ENCODE data around the gene STX18. TPM values are rescaled to one million over a fixed set of nuclear protein-coding genes. Genes with fewer than 3 reads are reported as not detected.
A peak's percentile ranks its signal among the peaks of the same experiment; 100 is the strongest.

Gene STX18
- total RNA-seq, 1 donor from 2014 or later = 24.0 TPM

- Mint-ChIP-seq H3K4me1 (ENCODE audit: low read depth, unreplicated experiment) (peaks cover 36% of the 10 kb centered on the region), H3K27ac (ENCODE audit: unreplicated experiment) (peak overlapping the region; percentile 60), H3K9me3 (ENCODE audit: unreplicated experiment) (peaks cover 4% of the 10 kb centered on the region), H3K4me3 (ENCODE audit: unreplicated experiment) (no peak overlapping the region), H3K27me3 (ENCODE audit: low read depth, unreplicated experiment) (peaks cover 5% of the 10 kb centered on the region), H3K36me3 (ENCODE audit: low read depth, unreplicated experiment) (peaks cover 8% of the 10 kb centered on the region)
- Histone ChIP-seq H3K9ac (ENCODE audit: low read length) (no peak overlapping the region), H3K27me3 (ENCODE audit: insufficient read depth, low read length) (no peaks in the 10 kb centered on the region), H3K36me3 (ENCODE audit: insufficient read depth, low read length) (no peaks in the 10 kb centered on the region), H3K79me2 (ENCODE audit: insufficient read depth, low read length) (no peaks in the 10 kb centered on the region), H2AFZ (ENCODE audit: low read depth, low read length) (no peak overlapping the region), H3K4me3 (ENCODE audit: insufficient read depth, low read depth, low read length) (no peak overlapping the region), H3K9me3 (ENCODE audit: insufficient read depth, low read depth, low read length) (no peaks in the 10 kb centered on the region), H3K27ac (ENCODE audit: low read depth, low read length) (no peak overlapping the region), H3K4me1 (ENCODE audit: insufficient read depth, low read length) (peaks cover 28% of the 10 kb centered on the region), H4K20me1 (ENCODE audit: insufficient read depth, low read length) (no peaks in the 10 kb centered on the region), H3K4me2 (ENCODE audit: low read length) (peak overlapping the region; percentile 4)
- no peak for DNase-seq (ENCODE audit: low read depth)
- no peak for TF ChIP-seq EZH2 (IDR thresholded peaks at IDR 0.05; ENCODE audit: insufficient read depth, low read length)
- no peak for TF ChIP-seq CTCF (IDR thresholded peaks at IDR 0.05; ENCODE audit: insufficient read depth, low read depth, low read length)
- FAIRE-seq = no peak
These were observed 18.8 kb upstream of the STX18 start for GRCh38 chr4:4560642-4561041.

GRCh38 chr4:4560136-4560535 lies 18.3 kb upstream of the STX18 start:
- Histone ChIP-seq H4K20me1 (ENCODE audit: insufficient read depth, low read length) (no peaks in the 10 kb centered on the region), H3K4me2 (ENCODE audit: low read length) (peak overlapping the region; percentile 38), H3K4me3 (ENCODE audit: insufficient read depth, low read depth, low read length) (no peak overlapping the region), H3K9ac (ENCODE audit: low read length) (no peak overlapping the region), H3K36me3 (ENCODE audit: insufficient read depth, low read length) (no peaks in the 10 kb centered on the region), H3K4me1 (ENCODE audit: insufficient read depth, low read length) (peaks cover 33% of the 10 kb centered on the region), H3K9me3 (ENCODE audit: insufficient read depth, low read depth, low read length) (no peaks in the 10 kb centered on the region), H2AFZ (ENCODE audit: low read depth, low read length) (no peak overlapping the region), H3K27ac (ENCODE audit: low read depth, low read length) (no peak overlapping the region), H3K27me3 (ENCODE audit: insufficient read depth, low read length) (no peaks in the 10 kb centered on the region), H3K79me2 (ENCODE audit: insufficient read depth, low read length) (no peaks in the 10 kb centered on the region)
- peaks cover 6% of the 10 kb centered on the region for H3K36me3 Mint-ChIP-seq (ENCODE audit: low read depth, unreplicated experiment)
- peaks cover 5% of the 10 kb centered on the region for H3K27me3 Mint-ChIP-seq (ENCODE audit: low read depth, unreplicated experiment)
- TF ChIP-seq EZH2 (IDR thresholded peaks at IDR 0.05; ENCODE audit: insufficient read depth, low read length) = no peak
- peaks cover 41% of the 10 kb centered on the region for H3K4me1 Mint-ChIP-seq (ENCODE audit: low read depth, unreplicated experiment)
- H3K27ac Mint-ChIP-seq (ENCODE audit: unreplicated experiment) = no peak overlapping the region
- no peak for FAIRE-seq
- H3K4me3 Mint-ChIP-seq (ENCODE audit: unreplicated experiment) = no peak overlapping the region
- H3K9me3 Mint-ChIP-seq (ENCODE audit: unreplicated experiment) = peaks cover 4% of the 10 kb centered on the region
- peak; percentile 49 for DNase-seq (ENCODE audit: low read depth)

- Histone ChIP-seq H3K27ac (ENCODE audit: low read depth, low read length) (no peak overlapping the region), H3K9ac (ENCODE audit: low read length) (no peak overlapping the region), H3K36me3 (ENCODE audit: insufficient read depth, low read length) (no peaks in the 10 kb centered on the region), H3K4me1 (ENCODE audit: insufficient read depth, low read length) (peaks cover 33% of the 10 kb centered on the region), H2AFZ (ENCODE audit: low read depth, low read length) (no peak overlapping the region), H3K4me2 (ENCODE audit: low read length) (peak overlapping the region; percentile 38), H3K79me2 (ENCODE audit: insufficient read depth, low read length) (no peaks in the 10 kb centered on the region), H4K20me1 (ENCODE audit: insufficient read depth, low read length) (no peaks in the 10 kb centered on the region), H3K27me3 (ENCODE audit: insufficient read depth, low read length) (no peaks in the 10 kb centered on the region), H3K9me3 (ENCODE audit: insufficient read depth, low read depth, low read length) (no peaks in the 10 kb centered on the region), H3K4me3 (ENCODE audit: insufficient read depth, low read depth, low read length) (no peak overlapping the region)
- Mint-ChIP-seq H3K9me3 (ENCODE audit: unreplicated experiment) (peaks cover 4% of the 10 kb centered on the region), H3K4me3 (ENCODE audit: unreplicated experiment) (no peak overlapping the region), H3K27ac (ENCODE audit: unreplicated experiment) (no peak overlapping the region), H3K36me3 (ENCODE audit: low read depth, unreplicated experiment) (peaks cover under 1% of the 10 kb centered on the region), H3K4me1 (ENCODE audit: low read depth, unreplicated experiment) (peaks cover 45% of the 10 kb centered on the region), H3K27me3 (ENCODE audit: low read depth, unreplicated experiment) (peaks cover 5% of the 10 kb centered on the region)
- DNase-seq (ENCODE audit: low read depth) (peak; percentile 72), FAIRE-seq (peak; percentile 81)
- TF ChIP-seq CTCF (IDR thresholded peaks at IDR 0.05; ENCODE audit: insufficient read depth, low read depth, low read length) (no peak), EZH2 (IDR thresholded peaks at IDR 0.05; ENCODE audit: insufficient read depth, low read length) (no peak)
These were observed 17.7 kb upstream of the STX18 start for GRCh38 chr4:4559596-4559995.

Data from astrocyte (in vitro differentiated cells and primary cell).